Stimulated activated CD8-positive, alpha-beta memory T cell treated with anti-CD3 and anti-CD28 coated beads, Interleukin-2, amount 100 ng/mL, for 48 hours (primary cell): Measurements from ENCODE around the gene SPAG17.

Experiments used
- DNase-seq, 2 donors: peaks; one replicate each; pipeline ENCODE4 v3.0.0-alpha.2; 2020; ENCODE audit warnings: low read depth in 2 of 2

Gene SPAG17

DNA sequence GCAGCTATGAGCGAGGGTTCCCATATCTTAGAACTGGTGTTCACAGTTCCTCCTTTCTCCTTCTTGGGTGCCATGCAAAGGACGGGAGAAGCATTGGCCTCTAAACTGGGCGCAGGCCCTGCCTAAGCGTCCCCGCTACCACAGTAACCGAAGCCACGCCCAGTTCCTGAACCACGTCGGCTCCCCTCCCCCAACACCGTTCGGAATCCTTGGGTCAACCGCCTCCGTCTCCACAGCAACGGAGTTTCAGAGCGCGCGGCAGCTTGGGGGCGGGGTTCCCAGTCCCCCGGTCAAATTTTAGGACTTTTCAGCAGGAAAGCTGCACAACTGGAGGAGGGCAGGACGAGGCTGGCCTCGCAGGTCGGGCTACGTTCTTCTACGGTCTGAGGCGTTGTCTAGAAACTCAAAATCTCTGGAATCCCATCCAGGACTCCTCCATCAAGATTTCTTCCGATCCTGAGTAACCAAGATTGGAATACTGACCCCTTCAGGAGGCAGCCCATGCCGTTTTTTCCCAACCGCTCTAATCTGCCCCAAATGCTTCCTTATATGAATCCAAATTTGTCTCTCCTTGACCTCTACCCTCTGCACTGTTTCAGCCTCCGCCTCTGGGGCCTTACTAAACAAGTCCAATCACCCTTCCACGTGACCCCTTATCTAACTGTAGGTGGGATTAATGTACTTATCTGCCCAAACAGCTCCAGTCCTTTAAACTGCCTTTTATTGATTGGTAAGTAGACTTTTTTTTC, at the start of gene SPAG17:
Gene SPAG17 (minus strand): TSS at position 145 of the 749 bp plus-strand sequence. CDS start 71 bp downstream, at position 74.
- peak in 1 of 2 donors; percentile 8 for DNase-seq

DNA sequence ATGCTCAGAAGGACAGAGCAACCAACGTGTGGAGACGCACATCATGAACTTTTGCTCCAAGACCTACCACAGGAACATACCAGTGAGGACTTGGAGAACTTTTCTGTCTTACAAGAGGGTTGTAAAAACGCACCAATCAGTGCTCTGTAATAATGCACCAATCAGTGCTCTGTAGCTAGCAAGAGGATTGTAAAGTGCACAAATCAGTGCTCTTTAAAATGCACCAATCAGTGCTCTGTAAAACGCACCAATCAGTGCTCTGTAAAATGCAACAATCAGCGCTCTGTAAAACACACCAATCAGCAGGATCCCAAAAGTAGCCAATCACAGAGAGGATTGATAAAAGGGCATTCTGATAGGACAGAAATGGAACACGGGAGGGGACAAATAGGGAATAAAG, 40.4 kb upstream of the SPAG17 start:
- DNase-seq, result no peak

DNA sequence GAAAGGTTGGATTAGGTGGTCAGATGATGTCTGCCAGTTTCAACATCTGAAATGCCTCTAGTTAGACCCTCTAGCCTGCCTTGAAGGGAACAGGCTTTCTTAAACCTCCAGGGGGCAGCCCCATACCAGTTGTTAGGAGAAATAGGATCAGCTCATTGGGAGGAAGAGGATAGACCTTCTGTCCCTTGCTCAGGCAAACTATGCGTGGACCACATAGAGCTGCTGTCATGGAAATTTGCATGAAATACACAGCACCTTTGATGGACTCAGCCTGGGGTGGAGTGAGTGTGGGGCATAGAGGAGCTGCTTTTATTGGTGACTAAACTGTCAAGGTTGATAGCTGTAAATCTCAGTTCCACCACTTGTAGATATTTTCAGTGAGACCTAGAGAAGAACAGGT, 38.4 kb upstream of the SPAG17 start:
- DNase-seq, result no peak

DNA sequence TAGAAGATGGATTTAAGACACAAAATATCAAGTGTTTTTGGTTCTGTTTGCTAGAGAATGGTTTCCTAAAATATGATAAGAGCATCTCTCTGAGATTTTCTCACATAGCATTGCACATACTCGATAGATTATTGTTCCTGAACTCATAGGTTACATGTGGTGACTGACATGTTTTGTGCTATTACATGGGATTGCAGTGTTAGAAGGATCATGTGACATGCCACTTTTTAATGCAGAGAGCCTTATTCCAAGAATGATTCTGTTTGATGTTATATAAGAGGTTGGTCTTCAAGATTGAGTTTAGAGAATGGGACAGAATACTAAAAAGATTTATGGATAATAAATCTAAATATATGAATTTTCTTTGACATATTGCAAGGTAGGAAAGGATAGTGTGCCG, 34.4 kb upstream of the SPAG17 start:
- no peak for DNase-seq

DNA sequence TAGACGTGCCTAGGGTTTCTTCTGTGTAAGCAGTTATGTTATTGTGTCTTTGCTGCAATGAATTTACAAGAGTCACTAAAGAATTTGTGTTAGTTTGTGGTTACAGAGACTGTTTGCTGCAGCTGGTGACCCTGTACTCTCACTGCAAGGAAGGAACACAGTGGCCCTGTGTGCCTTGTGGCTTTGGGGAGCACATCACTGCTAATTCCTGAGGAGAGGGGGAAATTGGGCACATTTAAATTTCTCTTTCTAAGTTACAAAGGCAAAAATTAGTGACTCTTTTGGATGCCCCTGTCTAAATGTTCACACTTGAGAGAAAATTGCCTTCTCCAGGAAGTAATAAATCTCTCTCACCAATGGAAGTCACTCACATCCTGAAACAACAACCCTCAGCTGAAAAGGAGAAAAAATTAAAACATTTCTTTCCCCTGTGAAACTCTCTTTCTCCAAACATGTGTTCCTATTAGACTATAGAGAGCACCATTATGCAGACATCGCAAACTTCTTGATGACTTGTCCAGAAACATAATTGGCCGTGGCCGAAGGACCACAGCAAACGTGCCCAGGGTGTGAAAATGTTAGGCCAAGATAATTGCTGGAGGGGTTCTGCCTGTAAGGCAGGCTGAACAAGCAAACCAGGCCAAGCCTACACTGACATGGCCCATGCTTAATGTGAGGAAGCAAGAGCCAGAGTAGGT, 32.3 kb upstream of the SPAG17 start:
- no peak for DNase-seq

DNA sequence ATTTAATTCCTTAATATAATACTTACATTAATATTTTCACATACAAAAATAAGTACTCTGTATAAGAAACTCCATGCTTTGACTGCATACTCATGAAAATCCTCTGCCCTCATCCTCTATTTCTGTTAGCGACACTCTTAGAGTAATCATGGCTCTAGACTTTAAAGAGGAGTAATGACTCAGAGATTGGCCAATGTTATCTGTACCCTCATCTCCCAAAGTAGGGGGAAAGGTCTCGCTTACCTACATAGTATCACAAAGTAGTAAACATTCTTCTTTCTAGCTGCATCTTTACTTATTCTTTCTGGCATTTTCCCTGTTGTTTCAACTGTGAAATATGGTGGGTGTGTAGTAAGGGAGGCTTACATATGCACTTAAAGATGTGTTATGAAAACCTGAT, 29.8 kb upstream of the SPAG17 start:
- DNase-seq, result no peak

DNA sequence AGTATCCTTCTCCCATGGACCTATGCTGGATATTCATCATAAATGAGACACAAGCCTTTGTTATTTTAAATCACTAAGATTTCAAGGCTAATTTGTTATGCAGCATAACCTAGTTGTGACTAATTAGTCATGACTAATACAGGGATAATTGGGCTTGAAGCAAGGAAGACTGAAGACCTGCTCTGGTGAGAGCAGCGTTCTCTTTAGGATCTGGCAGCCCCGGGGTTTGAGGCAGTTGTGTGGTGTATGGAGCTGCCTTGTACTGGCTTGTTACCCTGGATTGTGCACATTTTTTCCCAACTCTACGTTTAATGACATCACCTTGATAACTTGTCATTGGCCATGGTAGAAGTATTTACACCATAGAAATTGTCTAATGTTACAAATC, 25.7 kb upstream of the SPAG17 start:
- DNase-seq, result no peak

DNA sequence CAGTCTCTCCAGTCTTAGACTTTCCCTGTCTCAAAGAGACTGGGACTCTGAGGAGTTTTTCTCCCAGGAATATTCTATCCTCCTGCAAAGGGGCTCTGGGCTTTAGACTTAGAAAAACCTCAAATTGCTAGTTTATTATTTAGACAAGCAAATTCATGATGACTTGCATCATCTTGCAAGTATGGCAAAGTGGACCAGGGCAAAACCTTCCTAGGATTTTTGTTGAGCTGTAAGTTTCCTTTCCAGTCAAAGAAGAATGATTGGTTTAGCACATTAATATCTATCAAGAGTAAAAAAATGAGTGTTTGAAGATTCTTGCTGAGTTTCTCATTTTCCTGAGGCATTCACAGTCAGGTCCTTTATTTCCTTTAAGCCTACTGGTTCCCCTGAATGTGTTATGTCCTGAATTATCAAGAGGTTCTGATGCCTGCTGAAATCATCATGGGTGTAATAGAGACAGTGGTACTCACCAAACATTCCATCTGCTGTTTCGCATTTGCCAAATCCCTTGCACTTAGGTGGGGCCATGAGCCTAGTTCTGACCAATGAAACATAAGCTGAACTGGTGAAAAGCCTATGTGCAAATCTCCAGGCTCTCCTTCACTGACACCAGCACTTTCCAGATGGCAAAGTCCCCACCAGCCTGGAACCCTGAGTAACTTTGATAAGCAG, 25.2 kb upstream of the SPAG17 start:
- no peak for DNase-seq

DNA sequence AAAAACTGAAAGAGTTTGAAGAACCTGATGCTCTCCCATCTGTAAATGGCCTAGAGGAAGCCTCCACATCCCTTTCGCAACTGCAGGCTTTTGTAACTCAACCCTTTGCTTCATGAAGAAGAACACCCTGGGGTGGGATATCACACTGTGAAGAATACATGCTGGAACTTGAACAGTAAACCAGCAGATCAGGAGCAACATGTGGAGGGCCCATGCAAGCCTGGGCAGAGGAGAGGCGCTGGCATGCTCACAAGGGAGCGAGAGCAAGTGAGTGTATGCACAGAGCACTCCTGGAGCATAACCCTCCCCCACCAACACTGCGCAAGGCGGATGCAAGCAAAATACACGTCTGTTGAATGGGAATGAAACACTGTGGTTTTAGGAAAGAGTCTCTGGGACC, 24.6 kb upstream of the SPAG17 start:
- DNase-seq, result no peak

DNA sequence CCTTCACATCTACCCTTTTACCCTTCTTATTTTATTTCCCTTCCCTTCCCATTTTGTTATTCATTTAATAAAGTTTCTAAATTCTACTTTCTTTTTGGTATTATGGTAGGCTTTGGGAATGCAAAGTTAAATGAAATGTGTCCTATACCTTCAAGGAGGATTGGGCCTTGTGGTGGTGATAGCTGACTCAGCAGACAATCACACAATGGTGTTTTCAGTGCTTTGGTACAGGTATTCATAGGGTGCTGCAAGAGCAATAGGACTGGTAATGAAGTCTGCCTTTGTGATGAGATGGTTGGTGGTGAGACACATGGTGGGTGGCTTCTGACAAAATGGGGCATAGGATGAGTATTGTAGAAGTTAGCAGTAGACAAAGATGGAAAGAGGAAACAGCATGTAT, 21.9 kb upstream of the SPAG17 start:
- no peak for DNase-seq

DNA sequence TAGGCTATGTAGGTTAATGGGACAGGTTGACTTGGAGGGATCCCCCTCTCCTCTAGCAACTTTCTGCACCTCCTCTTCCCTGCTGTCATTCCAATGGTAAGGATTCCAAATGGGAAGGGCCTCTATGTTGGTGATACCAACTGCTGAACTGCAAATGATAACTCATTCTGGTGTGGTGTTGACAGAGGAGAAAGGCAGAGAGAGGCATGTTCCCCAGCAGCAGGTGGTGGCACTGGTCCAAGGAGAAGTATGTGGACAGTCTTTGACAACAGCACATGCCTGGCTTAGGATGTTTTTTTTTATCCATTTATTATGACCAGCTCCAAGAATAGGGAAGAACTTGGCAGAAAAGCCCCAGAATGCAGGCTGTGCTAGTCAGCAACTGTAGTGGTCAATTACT, 19.6 kb upstream of the SPAG17 start:
- no peak for DNase-seq

DNA sequence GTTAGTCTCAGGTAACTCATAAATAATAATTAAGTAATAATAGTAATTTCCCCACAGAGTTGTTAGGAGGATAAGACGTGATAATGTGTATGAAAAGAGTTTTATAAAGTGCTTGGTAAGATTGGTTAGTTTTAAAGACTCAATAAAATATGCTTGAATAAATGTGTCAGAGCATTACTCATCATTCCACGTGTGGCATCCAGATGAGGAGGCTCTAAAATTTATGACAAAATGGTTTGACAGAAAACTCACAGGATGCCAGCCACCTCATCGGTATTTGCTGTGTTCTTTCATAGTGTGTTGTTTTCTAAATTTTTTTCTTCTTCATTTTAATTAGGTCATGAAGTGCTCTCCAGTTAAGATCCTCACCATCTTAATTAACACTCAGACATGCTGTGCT, 19.1 kb upstream of the SPAG17 start:
- DNase-seq, result no peak

DNA sequence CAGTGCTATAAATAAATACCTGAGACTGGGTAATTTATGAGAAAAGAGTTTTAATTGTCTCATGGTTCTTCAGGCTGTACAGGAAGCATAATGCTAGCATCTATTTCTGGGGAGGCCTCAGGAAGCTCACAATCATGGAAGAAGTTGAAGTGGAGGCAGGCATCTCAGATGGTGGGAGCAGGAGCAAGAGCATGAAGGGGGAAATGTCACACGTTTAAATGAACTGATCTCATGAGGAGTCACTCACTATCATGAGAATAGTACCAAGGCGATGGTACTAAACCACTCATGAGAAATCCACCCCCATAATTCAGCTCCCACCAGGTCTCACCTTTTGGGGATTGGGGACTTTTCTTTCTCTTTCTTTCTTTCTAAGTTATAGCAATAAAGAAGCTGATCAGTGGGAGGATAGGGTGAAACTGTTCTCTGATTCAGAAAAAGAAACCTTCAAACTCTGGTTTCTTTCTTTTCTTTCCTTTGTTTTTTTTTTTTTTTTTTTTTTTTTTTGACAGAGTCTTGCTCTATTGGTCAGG, 17.1 kb upstream of the SPAG17 start:
- DNase-seq, result no peak

DNA sequence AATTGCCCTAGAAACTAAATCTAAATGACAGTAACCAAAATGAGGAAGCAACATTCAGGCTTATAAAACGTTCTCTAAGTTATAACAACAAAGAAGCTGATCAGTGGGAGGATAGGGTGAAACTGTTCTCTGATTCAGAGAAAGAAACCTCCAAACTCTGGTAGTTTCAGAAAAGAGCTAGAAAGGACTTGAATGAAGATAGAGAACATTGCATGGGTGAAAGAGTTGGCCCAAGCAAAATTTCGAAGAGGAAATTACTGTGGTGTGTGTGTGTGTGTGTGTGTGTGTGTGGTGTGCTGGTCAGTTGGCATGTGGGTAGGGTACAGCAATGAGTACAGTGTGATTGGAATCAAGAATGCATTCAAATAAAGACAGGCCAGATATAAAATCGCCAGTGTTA, 16.5 kb upstream of the SPAG17 start:
- no peak for DNase-seq

DNA sequence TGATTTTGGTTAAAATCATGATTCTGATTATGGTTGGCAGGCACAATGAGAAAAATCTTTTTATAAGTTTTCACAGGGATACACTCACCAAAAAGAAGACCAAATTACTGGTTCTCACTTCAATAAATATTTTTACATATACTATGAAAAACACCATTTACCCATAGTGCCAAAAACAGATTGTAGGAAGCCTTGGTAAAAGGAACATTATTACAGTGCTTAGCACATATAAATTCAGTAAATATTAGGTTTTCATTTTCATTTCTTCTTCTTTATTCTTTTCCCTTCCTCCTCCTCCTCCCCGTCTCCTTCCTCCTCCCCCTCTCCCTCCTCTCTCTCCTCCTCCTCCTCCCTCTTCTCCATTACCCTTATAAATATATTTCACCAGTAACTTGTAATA, 15.8 kb upstream of the SPAG17 start:
- DNase-seq, result no peak

DNA sequence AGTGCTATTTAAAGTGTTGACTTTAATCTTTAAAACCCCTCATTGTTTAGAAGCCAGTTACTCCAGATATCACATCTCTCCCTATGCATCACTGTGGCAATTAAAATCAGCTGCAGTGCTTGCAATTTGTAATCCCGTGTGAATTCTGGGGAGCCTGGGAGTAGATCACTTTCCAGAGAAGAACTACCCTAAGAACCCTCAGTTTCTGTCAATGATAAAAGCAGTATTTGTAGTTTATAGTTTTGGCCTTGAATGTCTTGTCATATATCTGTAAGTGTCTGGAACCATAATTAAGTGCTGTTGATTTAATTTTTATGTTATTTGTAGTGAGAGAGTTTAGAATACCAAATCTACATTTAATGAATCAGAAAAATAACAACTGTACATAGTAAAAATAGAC, 5.5 kb upstream of the SPAG17 start:
- DNase-seq, result no peak

DNA sequence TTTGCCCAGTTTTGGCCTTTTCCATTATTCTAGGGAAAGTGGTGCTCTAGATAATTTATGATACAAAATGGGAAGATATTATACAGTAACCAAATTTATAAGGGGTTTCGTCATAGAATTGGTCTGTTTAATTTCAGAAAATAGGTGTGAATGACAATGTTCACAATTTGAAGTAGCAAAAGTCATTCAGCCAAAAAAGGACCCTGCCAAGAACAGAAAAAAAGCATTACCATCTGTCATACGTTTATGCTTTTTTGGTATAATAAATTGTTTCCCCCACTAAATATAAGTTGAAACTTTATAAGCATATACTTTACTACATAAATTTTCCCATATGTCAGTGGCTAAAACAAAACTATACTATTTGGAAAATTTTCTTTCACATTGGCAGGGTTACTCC, 4.5 kb upstream of the SPAG17 start:
- no peak for DNase-seq

DNA sequence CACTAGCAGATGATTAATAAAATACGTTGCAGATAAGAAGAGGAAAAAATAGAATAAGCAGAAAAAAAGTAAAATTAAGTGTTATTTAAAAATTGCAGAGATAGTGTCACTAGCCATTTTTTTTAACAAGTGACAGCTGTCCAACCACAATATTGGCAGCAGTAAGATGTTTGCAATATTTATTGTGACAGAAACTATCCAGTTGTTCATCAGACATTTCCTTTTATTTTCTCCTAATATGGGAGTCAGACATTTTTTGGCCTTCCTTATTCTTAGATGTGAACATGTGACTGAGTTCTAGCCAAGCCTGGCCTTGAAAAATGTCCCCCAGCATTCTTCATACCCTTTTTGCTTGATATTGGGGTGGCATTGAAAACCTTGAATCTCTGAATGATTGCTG, 3.4 kb upstream of the SPAG17 start:
- no peak for DNase-seq

DNA sequence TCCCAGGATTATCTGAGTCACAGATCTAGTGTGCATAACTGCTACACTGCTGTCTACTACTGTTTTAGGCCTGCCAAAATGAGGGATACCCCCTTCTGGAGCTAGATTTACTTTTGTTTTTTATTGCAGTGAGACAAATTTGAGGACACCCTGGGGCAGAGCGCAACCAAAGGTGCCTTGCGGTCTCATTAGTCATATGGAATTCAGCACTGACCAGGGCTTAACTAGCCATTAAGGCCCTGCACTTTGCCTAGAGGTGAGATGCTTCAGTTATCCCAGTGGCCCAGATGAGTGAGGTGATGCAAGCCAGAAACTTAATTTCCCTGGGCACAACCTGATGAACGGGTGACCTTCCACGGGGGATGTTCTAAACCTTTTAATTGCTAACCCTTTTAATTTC, 998 bp upstream of the SPAG17 start:
- DNase-seq, result no peak

DNA sequence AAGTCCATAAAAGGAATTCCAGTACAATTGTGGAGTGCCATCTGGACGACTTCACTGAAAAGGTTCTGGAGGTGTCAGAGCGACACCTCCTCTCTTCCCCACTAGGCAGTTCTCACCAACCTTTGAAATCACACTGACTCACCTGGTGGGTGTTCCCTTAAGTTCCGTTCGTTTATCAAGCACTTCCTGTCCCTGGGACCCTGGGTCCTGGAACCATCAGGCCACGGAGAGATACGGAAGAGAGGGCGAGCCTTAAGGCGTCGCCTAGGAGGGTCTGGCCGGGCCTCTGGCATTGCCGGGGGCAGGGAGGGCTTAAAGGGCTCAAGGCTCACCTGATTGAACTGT, 317 bp downstream of the SPAG17 start:
- DNase-seq, result no peak

DNA sequence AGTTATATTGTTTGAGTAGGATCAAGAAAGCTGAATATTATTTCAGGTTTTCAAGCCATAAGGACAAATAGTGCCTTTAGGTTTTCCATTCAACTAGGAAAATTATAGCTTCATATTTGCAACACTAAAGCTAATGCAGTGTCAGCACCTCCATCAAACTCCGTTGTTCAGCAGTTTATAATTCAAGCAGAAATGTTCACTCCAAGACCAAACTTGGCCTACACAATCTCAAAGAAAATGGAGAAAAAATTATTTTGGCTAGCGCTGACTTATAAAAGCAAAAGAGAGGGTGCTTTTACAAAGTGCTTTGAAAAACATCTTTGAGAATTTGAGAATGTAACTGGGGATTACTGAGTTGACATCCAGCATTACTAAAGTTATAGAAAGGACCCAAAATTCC, 1.4 kb downstream of the SPAG17 start:
- DNase-seq, result no peak

DNA sequence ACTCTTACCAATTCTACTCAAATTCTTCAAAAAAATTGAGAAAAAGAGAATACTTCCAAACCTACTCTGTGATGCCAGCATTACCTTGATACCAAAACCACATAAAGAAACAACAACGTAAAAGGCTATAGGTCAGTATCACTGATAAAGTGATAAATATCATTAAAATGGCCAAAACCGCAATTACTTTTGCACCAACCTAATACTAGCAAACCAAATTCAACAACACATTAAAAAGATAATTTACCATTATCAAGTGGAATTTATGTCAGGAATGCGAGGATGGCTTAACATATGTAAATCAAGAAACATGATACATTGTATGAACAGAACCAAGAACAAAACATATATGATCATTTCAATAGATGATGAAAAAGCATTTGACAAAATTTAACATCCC, 7.0 kb downstream of the SPAG17 start:
- no peak for DNase-seq

DNA sequence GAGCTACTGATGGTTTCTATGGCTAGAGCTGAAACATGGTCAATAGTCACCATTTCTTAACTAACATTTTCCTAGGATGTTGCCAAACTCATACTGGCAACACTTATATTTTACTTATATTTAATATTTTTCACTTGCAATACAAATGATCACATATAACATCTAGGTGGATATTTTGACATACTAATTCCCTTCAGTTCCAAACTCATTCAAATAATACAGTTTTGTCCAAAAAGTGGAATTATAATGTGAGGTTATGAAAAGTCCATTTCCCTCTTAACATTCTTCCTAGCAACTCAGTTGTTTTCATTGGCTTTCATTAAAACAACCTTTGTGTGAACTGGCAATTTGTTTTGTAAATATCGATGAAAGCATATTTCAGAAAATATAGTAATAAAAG, 16.0 kb downstream of the SPAG17 start:
- no peak for DNase-seq
